Activated T-helper 1 cell treated with Interleukin-2 at 50 U/mL for 16 hours (primary cell): ENCODE measurements around the gene IL1RL1.
A peak's percentile ranks its signal among the peaks of the same experiment; 100 is the strongest.
"Not testable (repeated sequence)": the region's sequence is repeated elsewhere in the genome, so short reads cannot be mapped to it uniquely, and the experiment has no call there.

Source experiments
- DNase-seq: peaks from one replicate; pipeline ENCODE4 v3.0.0-alpha.2; 2020; ENCODE audit warnings: low read depth

IL1RL1 gene

DNA sequence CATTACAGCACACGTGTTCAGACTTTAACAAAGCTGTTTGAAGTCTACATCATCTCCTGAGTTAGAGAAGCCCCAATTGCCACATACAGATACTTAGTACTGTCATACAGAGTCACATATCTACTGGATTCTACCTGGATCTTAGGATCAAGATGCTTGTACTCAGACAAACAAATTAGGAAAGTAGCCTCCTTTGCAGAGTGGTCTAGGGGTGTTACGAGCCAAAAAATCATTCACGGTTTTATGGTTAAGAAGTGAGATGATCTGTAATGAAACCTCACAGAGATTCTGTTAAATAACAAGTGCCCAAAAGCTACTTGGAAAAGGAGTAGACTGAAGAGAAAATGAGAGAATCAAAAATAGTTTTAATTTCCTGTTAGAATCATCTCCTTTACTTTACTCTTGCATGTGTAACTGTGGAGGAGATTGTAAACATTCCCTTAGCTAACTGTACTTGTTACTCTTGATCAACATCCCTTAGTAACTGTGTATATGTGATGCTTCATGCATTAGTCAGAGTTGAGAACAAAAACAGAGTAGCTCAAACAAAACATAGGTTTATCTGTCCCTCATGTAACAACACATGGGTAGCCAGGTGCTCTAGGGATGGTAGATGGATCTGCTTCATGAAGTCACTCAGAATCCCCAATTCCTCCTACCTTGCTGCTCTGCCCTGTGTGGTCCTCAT is 16.4 kb upstream of the IL1RL1 start:
- DNase-seq, result no peak

- DNase-seq, result no peak
Measured at GRCh38 chr2:102295566-102295965, 15.8 kb upstream of the IL1RL1 start.

DNA sequence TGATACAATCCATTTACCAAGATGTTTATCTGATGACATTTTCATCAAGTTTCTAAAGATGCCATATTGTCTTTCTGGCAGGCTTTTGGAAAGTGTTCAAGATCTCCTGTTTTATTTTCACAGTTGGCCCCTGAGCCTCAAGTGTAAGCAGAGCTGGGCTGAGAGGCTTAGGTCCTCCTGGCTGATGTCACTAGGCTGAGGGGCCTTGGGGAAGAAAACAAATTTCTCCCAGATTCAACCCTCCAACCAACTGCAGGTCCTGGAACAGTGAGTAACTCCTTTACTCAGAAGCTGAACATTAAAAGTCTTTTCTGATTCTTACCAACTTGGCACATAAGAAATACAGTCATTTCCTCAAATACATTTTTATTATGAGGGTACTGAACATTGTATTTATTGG is 14.9 kb upstream of the IL1RL1 start:
- DNase-seq, result no peak

GRCh38 chr2:102297891-102298290 is 13.5 kb upstream of the IL1RL1 start:
- DNase-seq, result no peak

- peak; percentile 12 for DNase-seq
Measured at GRCh38 chr2:102301867-102302362, 9.4 kb upstream of the IL1RL1 start.

- DNase-seq, result no peak
Measured at GRCh38 chr2:102302458-102302857, 8.9 kb upstream of the IL1RL1 start.

DNA sequence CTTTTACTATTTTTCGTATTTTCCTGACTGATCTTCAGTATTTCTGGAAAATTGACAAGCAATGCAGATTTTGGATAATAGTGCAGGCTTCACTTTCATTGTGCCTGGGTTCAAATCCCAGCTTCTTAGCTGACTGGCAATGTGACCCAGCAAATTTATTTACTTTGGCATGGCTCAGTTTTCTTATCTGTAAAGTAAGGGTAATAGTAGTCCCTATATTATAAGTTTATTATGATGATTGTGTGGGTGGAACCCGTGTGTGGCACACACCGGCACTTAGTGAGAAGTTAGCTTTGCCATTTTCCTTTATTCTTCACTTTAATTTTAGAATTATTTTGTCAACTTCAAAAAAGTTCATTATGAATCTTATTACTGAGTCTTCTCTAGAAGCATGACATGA is 7.8 kb upstream of the IL1RL1 start:
- no peak for DNase-seq

- no peak for DNase-seq
Measured at GRCh38 chr2:102304268-102304667, 7.1 kb upstream of the IL1RL1 start.

- DNase-seq, result no peak
Measured at GRCh38 chr2:102304711-102305611, 6.4 kb upstream of the IL1RL1 start.

DNA sequence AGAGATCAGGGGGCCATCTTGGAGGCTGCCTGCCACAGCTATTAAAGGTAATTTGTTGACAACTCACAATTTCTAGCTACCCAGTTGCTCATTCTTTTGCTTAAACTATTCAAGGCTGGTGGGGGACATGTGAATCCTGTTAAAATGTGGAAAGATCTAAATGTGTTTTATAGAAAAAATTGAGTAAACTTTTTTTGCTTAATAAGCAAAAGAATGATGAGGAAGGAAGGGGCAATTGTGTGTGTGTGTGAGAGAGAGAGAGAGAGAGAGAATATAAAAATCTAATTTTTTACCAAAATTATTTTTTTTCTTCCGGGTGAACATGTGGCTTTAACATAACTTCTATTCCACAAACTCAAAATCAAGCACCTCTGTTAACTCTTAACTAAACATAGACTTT is 5.2 kb upstream of the IL1RL1 start:
- DNase-seq, result no peak

- DNase-seq, result no peak
Measured at GRCh38 chr2:102313025-102313424, 1.7 kb downstream of the IL1RL1 start.

DNA sequence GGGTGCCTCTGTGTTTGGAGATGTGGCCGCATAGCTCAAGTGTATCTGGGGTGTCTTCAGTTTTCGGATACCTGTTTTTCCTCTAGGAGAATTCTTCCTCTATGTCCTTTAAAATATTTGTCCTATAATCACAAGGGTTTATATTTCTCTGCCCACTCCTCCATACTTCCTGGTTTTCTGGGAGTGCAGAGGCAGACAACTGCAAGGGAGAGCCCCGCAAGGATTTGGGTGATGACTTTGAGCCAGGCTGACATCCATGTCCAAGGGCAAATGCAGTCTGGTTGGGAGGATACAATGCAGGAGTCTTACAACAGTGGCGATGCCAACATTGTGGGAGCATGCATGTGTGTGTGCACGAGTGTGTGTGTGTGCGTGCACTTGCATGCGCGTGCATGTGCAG is 2.1 kb downstream of the IL1RL1 start:
- DNase-seq, result no peak

DNA sequence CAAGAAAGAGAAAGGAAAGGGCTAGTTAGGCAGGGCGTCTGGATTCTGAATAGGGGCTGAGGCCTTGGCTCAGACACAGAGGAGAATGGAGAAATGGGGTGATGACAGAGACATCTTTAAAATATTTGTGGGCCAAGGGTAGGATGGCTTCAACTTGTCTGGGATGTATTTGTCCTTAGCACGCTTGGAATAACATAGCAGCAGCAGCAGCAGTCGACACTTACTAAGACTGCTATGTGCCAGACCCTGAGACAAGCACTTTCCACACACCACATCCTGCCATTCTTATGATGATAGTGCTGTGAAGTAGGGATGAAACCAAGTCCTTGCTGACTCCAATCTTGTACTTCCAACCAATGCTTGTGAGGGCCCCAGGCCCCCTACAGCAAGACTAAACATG is 2.6 kb downstream of the IL1RL1 start:
- no peak for DNase-seq

- DNase-seq, result no peak
Measured at GRCh38 chr2:102315921-102316320, 4.6 kb downstream of the IL1RL1 start.

- DNase-seq, result no peak
Measured at GRCh38 chr2:102317715-102318114, 6.4 kb downstream of the IL1RL1 start.

GRCh38 chr2:102318437-102318836 is 7.1 kb downstream of the IL1RL1 start:
- no peak for DNase-seq

DNA sequence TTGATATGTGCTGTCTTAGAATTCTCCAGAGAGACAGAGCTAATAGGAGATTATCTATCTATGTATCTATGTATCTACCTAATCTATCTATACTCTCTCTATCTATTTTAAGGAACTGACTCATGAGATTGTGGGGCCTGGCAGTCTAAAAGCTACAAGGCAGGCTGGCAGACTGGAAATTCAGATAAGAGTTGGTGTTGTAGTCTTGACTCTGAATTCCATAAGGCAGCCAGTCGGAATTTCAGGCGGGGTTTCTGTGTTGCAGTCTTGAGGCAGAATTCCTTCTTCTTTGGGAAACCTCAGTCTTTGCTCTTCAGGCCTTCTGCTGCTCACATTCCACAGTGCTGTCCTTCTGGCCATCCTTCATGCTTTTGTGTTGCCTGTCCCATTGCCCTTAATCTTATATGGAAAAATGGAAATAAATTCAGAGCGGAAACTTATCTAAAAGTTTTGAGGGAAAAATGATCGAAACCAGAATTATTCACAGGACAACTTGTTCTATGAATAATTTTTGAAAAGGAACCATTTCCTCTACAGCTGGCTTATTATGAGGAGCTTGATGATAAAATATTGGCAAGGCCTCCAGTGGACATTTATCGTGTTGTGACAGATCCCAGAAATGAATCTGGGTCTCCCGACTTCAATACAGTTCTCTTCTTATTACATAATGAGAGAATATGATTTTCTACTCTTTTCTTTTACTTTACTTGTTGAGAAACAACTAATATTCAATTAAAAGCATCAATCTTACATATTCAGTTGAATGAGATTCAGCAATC is 10.8 kb downstream of the IL1RL1 start:
- no peak for DNase-seq

GRCh38 chr2:102324914-102325313 is 13.6 kb downstream of the IL1RL1 start:
- DNase-seq, result not testable (repeated sequence)

- no peak for DNase-seq
Measured at GRCh38 chr2:102331311-102331980, 20.1 kb downstream of the IL1RL1 start.

DNA sequence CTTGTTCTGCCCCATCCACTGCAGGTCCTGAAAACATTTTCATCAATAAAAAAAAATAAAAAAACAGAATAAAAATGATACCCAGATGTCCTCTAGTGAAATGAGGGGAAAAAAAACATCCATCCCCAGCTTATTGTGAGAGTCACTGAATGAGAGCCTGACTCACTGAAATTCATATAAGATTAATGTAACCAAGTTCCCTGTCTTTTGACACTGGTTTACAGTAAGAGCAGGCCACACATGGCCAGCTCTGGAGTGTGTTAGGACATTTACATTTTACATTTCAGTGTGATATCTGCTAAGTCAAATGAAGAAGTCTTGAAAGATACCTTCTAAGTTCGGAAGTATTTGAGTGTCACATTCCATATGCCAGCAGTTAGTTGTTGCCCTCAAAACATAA is 23.1 kb downstream of the IL1RL1 start:
- no peak for DNase-seq

GRCh38 chr2:102335871-102336366 is 24.6 kb downstream of the IL1RL1 start:
- no peak for DNase-seq

GRCh38 chr2:102336502-102336945 is 25.2 kb downstream of the IL1RL1 start:
- DNase-seq, result no peak
